Astrocyte of the spinal cord (primary cell): Measurements from ENCODE around the gene LRRC41.
"Not testable (repeated sequence)": the region's sequence is repeated elsewhere in the genome, so short reads cannot be mapped to it uniquely, and the experiment has no call there.

ENCODE experiments used
- DNase-seq: peaks from one replicate; pipeline ENCODE4 v3.0.0; 2011; ENCODE audit warnings: low read depth, low spot score
- H3K4me3 ChIP-seq: 2 replicates; pipeline ENCODE4 v1.5.1; 2011; ENCODE audit warnings: low read depth, mild to moderate bottlenecking, low read length, moderate library complexity
- CTCF ChIP-seq: IDR thresholded peaks from 2 replicates; pipeline ENCODE4 v1.5.1; 2012; ENCODE audit warnings: low read depth, mild to moderate bottlenecking, low read length, inconsistent platforms
- in situ Hi-C: cut with HindIII; loops from 2 replicates; pipeline ENCODE4 v1.10.0; 2017; ENCODE audit warnings: low sequenced_read_pairs

LRRC41 gene

GRCh38 chr1:46236882-46237281, 66.5 kb downstream of the LRRC41 start:
- no peak for DNase-seq
- TF ChIP-seq CTCF: no peak
- in situ Hi-C loops: no loop called here

GRCh38 chr1:46231231-46231630, 72.2 kb downstream of the LRRC41 start:
- H3K4me3 ChIP-seq, in situ Hi-C loops, DNase-seq: not testable (repeated sequence)

More at GRCh38 chr1:46236882-46237281, 66.5 kb downstream of the LRRC41 start:
- no peak overlapping the region for H3K4me3 ChIP-seq
